Measurements from ENCODE around the gene ROBO1.
A peak's percentile ranks its signal among the peaks of the same experiment; 100 is the strongest.
"Not testable (repeated sequence)": the region's sequence is repeated elsewhere in the genome, so short reads cannot be mapped to it uniquely, and the experiment has no call there.

The ROBO1 gene

DNA sequence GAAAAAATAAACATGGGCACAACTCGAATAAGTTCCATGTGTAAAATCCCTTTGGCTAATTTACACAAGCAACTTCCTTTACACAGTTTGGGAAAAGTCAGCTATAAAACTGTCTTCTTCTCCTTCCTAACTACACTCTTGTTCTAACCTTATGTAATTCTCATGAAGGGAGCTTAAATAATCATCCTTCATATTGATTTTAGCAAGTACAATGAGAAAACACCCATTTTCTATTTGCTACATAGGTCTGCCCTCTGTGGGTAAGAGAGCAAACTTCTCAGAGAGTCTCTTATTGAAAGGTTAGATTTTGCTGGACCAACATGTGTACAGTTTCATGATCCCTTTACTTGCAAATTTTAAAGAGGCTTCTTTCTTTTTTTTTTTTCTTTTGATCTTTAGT lies 398.5 kb downstream of the ROBO1 start:
- peak; percentile 17 for DNase-seq (ENCODE audit: low read depth)

DNA sequence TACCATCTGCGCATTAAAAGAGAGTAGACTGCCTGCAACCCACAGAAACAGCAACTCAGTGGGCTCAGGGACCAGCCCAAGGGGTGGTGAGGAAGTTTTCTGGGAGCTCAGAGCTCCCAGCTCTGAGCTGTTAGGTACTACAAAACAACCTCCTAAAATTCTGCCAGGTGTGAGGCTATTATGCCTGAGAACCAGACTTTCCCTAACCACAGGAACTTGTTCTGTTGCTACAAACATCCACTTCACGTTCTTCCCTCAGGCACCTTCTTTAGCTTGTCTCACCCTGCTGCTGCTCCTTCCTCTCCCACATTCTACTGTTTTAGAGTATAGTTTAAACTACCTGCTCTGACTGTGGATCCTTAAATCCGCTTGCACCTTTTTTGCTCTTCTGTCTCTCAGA lies 399.4 kb downstream of the ROBO1 start:
- no peak for DNase-seq (ENCODE audit: low read depth)

DNA sequence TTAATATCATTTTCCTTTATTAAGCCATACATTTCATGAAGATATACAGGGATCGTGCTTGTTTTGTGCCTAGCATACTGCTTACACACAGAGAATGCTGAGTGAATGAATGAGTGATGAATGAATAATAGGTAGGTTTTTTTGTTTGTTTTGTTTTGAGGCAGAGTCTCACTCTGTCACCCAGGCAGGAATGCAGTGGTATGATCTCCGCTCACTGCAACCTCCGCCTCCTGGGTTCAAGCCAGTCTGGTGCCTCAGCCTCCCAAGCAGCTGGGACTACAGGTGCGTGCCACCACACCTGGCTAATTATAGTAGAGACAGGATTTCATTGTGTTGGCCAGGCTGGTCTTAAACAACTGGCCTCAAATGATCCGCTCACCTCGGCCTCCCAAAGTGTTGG lies 400.0 kb downstream of the ROBO1 start:
- no peak for DNase-seq (ENCODE audit: low read depth)

DNA sequence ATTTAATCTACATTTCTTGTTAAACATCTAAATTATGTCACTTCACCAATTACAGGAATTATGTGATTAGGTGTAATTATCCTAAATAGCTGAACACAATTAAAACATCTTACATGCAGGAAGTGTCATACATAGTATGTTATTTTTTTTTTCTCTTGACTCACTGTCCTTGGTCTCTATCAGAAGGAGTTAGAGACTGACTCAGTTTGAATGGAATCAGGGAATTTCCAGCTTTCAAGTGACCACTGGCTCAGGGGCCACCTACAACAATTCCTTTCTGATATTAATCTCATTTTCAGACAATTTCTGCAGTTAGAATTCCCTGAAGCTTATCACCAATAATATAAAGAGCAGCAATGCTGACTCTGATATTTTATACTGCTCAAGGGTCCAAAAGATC lies 400.7 kb downstream of the ROBO1 start:
- no peak for DNase-seq (ENCODE audit: low read depth)

DNA sequence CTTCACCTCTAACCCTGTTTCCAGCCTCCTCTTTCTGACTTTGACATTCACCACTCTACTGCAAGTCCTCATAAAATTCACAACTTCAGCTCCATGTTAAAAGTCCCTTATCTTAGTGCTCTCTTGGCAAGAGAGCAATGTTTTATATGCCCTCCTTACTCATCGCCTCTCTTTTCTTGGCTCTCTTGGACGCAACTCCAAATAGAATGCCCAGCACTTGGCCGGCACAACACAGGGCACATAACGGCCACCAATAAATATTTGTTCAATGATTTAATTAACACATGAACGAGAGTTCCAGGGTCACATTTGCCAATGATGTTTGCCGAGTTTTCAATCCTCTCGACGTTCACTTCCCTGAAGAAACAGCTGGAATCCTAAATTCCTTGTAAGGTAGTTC lies 401.4 kb downstream of the ROBO1 start:
- DNase-seq (ENCODE audit: low read depth) = no peak

DNA sequence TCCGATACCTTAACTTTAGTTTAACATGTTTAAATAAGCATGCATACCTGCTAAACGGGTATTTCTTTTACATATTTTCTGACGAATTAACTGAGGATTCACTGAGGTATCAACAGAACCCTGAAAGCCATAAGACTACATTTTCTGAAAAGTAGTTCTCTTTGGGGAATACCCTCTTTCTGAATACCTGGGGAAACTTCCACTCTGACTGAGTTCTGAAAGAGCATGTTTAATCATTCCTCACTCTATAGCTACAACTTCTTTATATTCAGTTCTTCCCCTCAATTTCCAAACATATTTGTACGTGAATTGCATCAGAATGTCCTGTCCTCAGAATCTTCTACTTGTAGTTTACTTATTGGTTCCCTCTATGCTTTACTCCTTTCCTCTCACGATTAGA lies 403.0 kb downstream of the ROBO1 start:
- no peak for DNase-seq (ENCODE audit: low read depth)

DNA sequence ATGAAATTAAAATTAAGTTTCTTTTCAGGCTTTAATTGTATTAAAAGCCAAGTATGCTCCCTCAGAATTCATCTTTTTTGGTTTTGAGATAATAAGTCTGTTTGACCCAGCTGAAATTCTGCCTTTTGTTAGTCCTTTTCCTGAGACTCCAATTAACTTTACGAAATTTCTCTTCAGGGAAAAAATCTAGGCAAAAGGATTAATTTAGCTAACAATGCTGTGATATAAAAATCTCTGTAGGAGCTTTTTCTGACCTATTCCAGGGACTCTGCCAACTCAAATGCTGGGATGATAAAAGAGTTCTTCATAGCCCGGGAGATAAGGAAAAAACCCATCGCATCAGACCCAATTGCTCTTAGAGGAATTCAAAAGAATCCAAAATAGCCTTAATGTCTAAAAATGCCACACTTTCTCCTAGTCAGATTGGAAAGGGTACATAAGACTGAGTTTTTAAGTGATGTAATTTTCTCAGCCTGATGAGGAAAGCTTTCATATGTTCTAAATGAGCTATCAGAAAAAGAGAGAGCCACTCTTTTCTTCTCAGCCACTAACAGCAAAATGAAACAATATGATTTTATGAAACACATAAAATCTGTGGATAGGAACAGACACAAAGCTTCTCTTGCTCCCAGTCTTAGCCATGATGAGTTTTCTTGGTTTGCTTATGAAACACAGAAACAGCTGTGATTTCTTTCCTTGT lies 405.1 kb downstream of the ROBO1 start:
- DNase-seq (ENCODE audit: low read depth) = no peak

DNA sequence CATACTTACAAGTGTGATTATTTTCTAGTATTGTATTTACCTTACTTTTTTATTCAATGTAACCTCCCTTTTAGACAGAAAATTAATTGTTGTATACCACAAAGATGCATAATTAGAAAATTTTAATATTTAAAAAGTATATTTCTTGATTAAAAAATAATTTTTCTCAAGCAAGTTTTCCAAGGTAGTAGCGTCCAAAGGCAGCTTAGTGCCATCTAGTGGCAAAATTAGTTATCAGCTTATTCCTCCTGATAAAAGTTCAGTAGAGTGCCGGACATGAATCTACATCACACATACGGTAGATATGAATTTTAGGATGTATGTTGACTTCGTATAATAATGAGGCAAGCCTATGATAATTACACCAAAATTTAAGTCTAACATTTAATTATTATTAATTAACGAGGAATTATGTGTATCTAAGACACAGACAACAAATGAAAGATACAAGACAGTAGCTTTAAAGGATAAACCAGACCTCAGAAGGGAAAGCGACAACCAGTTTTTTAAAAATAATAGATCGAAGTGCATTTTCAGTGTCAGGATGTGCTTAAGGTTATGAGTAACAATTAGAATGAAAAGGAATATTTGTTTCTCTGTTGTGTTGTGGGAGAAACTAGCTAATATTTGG lies 405.9 kb downstream of the ROBO1 start:
- peak; percentile 44 for DNase-seq (ENCODE audit: low read depth)

DNA sequence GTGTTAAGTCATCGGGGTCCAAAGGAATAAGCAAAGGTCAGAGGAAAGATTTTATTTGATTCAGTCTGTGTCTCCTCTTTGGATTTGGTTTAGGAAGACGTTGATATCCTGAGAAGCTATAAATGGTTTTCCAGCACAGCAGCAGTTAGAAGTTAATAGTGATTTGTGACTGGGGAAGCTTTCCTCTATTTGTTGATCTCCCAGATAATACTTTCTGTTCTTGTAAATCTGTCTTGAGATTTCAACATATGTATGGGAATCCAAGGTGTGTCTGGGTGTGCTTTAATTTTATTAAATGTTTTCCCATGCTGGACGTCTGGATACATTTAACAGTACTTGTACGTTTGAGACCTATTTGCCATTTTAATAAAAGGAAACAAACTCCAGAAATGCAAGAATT lies 409.5 kb downstream of the ROBO1 start:
- DNase-seq (ENCODE audit: low read depth) = no peak

DNA sequence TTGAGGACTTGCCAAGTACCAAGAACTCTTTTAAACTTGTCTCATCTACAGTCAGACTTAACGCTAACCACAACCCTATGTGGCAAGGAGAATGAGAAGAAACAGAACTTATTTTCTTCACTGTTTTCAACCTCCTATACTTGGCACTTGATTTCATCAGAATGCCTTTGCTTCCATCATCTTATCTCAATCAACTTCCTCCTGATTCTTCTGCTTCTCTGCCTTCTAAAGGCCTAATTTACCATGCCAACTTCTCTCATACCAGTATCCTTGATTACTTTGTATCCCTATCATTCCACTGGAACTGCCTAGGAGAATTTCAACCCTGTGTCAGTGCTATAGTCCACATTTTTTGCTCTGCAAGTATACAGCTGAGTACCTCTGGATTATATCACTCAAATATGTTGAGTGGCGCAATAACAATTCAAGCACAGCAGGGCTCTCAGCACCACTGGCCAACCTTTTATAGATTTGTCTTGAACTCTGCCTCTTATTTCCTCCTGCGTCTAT lies 413.6 kb downstream of the ROBO1 start:
- DNase-seq (ENCODE audit: low read depth) = no peak

DNA sequence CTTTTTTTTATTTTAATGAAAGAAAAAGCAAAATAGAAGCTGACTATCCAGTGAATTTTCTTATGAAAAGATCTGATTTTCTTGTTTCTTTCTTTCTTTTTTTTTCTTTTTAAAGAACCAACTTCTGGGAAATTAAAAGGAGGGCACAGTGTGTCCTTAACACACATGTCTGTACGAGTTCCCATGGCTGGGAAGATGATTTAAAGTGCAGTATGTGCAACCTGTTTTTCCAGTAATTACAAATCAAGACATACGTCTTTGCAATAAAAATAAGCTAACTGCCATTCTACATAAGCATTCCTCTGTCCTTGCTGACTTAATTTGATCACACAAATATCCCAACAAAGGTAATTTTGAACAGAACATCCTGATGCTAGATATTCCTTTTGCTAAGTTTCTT lies 416.1 kb downstream of the ROBO1 start:
- DNase-seq (ENCODE audit: low read depth) = no peak

DNA sequence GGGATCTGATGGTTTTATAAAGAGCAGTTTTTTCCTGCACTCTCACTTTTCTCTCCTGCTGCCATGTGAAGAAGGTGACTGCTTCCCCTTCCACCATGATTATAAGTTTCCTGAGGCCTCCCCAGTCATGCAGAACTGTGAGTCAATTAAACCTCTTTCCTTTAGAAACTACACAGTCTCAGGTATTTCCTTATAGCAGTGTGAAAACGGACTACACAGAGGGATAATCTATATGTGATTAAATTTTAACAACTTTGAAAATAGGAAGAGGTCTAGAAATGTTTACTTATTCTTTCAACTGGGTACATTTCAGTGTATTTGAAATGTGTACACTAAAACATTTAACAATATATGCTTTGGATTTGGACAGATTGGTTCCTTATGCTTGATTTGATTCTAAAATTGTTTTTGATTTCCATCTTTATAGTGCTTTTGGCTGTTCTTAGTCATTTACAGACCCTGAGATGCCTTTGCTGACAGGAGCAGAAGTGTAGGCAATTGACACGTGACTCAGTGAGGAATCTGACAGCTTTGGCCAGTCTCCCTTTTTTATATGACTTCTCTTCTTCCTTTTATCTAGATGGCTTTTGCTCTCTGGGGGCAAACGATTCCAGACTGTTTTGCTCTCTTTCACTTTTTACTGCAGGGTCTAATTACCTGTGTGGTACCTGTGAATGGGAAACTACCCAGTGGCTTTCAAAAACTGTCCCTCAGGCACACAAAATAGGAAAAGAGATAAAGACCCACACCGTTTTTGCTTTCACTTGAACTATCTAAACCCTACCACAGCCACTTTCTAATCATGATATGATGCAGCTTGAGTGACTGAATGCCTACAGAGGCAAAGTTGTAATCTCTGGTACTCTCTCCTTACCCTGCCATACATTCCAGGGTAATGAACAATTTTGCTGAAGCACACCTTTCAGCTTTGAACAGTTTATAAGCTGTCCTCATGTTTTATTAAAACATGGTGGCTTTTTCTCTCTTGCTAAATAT lies 422.6 kb downstream of the ROBO1 start:
- no peak for DNase-seq (ENCODE audit: low read depth)

DNA sequence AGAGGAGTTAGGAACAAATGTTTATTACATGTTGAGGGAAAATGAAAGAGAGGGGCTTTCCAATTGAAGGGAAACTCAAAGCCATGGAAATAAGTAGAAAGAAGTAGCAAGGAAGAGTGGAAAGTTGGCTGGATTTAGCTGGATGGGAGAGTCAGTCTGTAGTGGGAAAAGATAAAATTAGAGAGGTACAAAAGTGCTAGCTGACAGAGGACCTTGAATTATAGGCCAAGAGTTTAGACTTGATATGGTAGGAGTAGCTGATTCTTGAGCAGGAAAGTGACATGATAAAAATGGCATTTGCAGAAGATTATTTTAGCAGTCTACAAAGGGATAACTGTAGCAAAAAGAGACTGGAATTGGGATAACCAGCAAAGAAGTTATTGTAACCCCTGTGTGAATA lies 425.8 kb downstream of the ROBO1 start:
- DNase-seq (ENCODE audit: low read depth) = no peak

DNA sequence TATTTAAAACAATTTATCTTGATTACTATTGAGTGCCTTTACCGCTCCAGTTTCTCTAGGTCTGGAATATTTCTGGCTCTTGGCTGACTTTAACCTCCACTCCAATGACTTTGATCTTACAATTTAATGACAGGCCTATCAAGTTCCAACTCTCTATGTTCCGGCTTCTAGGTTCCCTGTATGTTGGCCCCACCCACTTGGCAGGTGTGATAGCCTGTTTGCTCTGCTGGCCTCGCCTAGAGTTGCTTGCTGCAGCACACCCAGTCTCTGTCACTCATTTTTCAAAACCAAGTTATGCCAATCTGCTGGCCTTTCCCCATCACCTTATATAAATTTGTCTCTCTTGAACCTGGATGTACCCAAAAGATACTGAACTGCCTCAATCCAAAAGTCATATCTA lies 428.0 kb downstream of the ROBO1 start:
- DNase-seq (ENCODE audit: low read depth) = no peak

DNA sequence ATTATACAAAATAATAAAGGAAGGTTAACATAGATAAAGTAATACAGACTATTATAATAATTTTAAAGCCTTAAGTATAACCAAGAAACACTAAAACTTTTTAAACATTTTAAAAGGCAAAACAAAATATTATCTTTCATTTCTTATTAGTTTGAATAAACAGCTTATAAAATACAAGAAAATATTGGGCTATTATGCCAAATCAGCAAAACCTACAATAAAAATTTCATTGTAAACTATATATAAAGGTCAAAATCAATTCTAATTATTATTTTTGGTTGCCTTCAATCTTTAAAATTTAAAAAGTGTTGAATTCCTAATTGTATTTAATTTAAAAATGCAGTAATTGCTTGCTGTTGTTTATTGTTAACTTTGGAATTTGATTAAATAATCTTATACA lies 430.0 kb downstream of the ROBO1 start:
- DNase-seq (ENCODE audit: low read depth) = no peak

DNA sequence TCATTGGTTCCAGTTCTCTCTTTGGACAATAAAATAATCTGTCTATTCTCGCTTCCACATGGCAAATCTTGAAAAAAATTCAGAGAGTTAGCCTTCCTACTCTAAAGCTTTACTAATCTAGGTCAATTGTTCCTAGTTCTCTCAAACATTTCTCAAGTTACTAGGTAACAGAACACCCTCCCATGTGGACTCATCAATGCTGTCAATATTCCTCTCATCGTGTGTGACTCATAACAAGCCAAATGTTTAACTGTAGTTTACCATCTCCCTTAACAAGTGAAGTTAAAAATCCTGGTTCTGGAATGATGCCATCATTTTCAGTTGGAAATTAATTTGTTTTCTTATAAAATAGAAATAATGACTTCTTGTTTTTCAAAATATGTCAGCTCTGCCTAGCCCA lies 438.6 kb downstream of the ROBO1 start:
- peak; percentile 8 for DNase-seq (ENCODE audit: low read depth)

DNA sequence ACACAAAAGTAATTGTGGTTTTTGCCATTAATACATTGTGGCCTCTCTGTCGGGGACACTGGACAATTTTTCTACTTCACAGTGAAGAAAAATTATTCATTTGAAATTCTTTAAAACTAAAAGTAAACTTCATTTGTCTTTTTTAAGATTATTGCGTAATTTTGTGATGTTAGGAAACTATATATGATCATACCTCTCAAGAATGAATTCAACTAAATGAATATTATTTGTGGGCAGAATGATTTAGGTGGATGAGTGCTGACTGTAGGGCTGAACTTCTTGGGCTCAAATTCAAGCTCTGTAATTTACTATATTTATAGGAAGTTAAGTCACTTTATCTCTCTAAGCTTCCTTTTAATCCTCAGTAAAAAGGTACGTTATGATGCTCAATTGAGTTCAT lies 441.2 kb downstream of the ROBO1 start:
- DNase-seq (ENCODE audit: low read depth) = no peak

DNA sequence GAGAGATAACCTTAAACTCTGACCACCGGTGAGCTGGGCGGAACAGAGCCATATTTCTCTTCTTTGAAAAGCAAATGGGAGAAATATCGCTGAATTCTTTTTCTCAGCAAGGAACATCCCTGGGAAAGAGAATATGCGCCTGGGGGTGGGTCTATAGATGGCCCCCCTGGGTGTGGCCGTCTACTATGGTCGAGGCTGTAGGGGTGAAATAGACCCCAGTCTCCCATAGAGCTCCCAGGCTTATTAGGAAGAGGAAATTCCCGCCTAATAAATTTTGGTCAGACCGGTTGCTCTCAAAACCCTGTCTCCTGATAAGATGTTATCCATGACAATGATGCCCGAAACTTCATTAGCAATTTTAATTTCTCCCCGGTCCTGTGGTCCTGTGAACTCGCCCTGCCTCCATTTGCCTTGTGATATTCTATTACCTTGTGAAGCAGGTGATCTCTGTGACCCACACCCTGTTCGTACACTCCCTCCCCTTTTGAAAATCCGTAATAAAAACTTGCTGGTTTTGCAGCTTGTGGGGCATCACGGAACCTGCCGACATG lies 441.9 kb downstream of the ROBO1 start:
- not testable (repeated sequence) for DNase-seq (ENCODE audit: low read depth)

DNA sequence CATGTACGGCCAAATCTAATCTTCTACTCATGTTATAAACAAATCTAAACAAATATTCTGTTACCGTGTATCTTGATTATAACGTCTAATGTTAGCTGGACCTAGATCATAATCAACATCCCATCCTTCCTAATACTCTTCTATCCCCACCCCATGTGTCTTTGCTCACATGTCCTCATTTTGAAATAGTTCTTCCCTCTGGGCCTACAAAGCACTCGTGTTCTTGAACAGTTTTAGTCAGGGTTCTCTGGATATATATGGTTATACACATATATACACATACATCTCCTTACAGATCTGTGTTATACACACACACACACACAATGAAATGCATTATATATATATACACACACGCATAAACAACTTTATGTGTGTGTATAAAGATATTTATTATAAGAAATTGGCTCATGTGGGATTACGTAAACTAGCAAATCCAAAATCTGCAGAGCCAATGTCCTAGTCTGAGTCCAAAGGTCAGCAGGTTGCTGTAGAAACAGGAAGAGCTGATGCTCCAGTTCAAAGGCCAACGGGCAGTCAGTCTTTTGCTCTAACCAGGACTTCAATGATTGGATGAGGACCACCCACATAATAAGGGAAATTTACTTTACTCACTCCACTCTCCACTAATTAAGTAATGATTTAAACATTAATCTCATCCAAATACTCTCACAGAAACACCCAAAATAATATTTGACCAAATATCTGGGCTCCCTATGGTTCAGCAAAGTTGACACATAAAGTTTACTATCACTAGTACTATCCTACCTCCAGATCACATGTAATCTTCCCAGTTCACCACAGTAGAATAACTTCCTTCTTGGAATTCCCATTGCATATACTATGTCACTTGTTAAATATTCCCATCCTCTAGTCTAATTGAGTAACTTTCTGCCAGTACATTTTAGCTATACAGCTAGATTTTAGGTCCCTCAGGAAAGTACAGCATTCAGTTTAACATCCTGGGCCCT lies 450.0 kb downstream of the ROBO1 start:
- no peak for DNase-seq (ENCODE audit: low read depth)

DNA sequence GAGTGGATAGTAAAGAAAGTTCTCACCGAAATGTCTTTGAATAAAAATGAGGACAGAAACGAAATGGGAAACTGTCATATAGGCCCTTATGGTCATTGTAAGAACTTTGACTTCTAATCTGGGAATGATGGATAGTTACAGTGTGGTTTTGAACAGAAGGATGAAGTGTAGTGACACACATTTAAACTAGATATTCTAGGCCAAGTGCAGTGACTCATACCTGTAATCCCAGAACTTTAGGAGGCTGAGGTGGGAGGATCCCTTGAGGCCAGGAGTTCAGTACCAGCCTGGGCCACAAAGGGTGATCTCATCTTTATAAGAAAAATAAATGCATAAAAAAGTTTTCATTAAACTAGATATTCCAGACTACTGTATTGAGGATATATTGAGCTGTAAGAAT lies 452.8 kb downstream of the ROBO1 start:
- no peak for DNase-seq (ENCODE audit: low read depth)

DNA sequence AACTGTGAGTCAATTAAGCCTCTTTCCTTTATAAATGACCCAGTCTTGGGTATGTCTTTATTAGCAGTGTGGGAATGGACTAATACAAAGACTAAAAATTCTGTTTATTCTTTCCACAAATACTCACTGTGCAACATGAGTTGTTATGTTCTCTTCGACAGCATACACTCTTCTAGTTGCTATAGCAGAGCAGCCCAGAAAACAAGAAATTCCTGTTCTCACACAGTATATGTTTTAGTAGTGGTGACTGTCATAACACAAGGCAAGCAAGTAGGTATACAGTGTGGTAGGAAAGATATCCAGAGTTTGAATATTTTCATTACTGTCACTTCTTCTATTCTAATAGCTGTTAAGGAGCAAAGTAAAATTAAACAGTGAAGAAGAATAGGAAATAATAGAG lies 453.3 kb downstream of the ROBO1 start:
- DNase-seq (ENCODE audit: low read depth) = no peak

Data from fibroblast of the conjunctiva (primary cell).